Islet of Langerhans (tissue), 1 donor: ENCODE measurements around the gene CEP19.

Experiments used
- FAIRE-seq: peaks from one replicate; lab custom pipeline; 2011; peaks lifted over from hg19 to GRCh38; lab: Jason Lieb, UNC

CEP19 gene

GRCh38 chr3:196708467-196708866 lies 3.6 kb downstream of the CEP19 start:
- no peak for FAIRE-seq

- no peak for FAIRE-seq
Measured at GRCh38 chr3:196707566-196707965, 4.5 kb downstream of the CEP19 start.

GRCh38 chr3:196706731-196707130 lies 5.3 kb downstream of the CEP19 start:
- no peak for FAIRE-seq

- no peak for FAIRE-seq
Measured at GRCh38 chr3:196706327-196706726, 5.7 kb downstream of the CEP19 start.

GRCh38 chr3:196700801-196701200 lies 11.2 kb downstream of the CEP19 start:
- no peak for FAIRE-seq

- no peak for FAIRE-seq
Measured at GRCh38 chr3:196699749-196700148, 12.3 kb downstream of the CEP19 start.

- FAIRE-seq = no peak
Measured at GRCh38 chr3:196697270-196697669, 14.8 kb downstream of the CEP19 start.

GRCh38 chr3:196695849-196696226 lies 16.2 kb downstream of the CEP19 start:
- FAIRE-seq = no peak

- no peak for FAIRE-seq
Measured at GRCh38 chr3:196694941-196695848, 16.9 kb downstream of the CEP19 start.

- FAIRE-seq = no peak
Measured at GRCh38 chr3:196694202-196694638, 17.8 kb downstream of the CEP19 start.

GRCh38 chr3:196691386-196691785 lies 20.7 kb downstream of the CEP19 start:
- FAIRE-seq = no peak

- no peak for FAIRE-seq
Measured at GRCh38 chr3:196689941-196690660, 21.9 kb downstream of the CEP19 start.

GRCh38 chr3:196688349-196688748 lies 23.7 kb downstream of the CEP19 start:
- no peak for FAIRE-seq

GRCh38 chr3:196686436-196686835 lies 25.6 kb downstream of the CEP19 start:
- FAIRE-seq = no peak

- no peak for FAIRE-seq
Measured at GRCh38 chr3:196684548-196685407, 27.3 kb downstream of the CEP19 start.

GRCh38 chr3:196677931-196678330 lies 34.1 kb downstream of the CEP19 start:
- no peak for FAIRE-seq

GRCh38 chr3:196677353-196677752 lies 34.7 kb downstream of the CEP19 start:
- FAIRE-seq = no peak

GRCh38 chr3:196673632-196674031 lies 38.4 kb downstream of the CEP19 start:
- no peak for FAIRE-seq

GRCh38 chr3:196670339-196670738 lies 41.7 kb downstream of the CEP19 start:
- FAIRE-seq = no peak

GRCh38 chr3:196667056-196667825 lies 44.8 kb downstream of the CEP19 start:
- FAIRE-seq = no peak

- no peak for FAIRE-seq
Measured at GRCh38 chr3:196666001-196666867, 45.8 kb downstream of the CEP19 start.
